GM18511 (cell line): ENCODE results near the gene MAPK8.

Experiments
- ATAC-seq: cut with Tn5 transposase; IDR thresholded peaks from one replicate; pipeline ENCODE4 v1.9.1; 2021; ENCODE audit warnings: mild to moderate bottlenecking, moderate library complexity; ENCODE audit not compliant: unreplicated experiment

Gene MAPK8

GRCh38 chr10:48459270-48460150 lies 153.0 kb downstream of the MAPK8 start:
- ATAC-seq = peak; percentile 45

DNA sequence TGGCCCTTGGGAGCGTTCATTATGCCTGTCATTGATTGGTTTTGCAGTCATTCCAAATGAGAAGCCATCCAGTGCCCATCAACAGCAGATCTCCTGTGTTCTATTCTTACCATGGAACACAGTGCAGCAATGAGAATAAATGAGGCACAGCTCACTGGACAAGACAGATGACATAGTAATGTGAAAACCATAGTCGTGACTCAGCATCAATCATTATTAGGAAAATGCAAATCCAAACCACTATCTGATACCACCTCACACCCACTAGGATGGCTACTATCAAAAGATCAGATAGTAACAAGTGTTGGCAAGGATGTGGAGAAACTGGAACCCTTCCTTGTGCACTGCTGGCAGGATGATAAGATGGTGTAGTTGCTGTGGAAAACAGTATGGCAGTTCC lies 153.7 kb downstream of the MAPK8 start:
- no peak for ATAC-seq

DNA sequence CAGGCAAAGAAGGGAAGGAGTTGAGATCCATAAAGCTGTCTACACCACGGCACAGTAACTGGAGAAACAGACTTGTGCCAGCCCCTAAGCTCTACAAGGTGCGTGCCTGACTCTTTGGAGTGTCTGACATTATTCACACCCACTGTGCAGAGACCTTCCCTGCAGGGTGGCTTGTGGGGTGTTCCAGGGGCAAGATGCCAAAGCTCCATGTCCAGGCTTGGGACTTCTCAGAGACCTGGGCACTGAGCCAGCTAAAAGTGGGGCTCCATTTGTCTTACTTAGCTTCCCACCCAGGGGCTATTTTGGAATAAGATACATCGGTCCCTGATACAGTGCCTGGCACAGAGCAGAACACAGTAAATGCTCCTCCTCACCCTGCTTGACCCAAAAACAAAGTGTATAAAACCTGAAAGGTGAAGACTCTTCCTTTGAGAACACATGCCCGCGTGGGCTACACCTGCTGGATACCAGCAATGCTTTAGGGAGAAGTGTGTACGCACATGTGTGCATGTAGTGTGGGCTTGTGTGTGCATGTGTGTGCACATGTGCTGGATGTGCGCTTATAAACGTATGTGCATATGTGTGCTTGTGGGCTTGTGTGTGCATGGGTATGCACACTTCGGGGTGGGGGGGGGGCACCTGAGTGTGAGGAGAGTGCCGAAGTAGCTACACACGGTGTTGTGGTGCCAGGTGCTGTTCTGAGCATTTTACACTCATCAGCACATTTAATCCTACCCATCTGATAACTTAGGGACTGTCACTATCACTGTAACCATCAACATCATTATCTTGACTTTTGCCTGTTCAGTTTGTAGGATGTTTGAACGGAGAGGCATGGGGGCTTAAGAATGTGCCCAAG lies 155.4 kb downstream of the MAPK8 start:
- ATAC-seq = no peak

DNA sequence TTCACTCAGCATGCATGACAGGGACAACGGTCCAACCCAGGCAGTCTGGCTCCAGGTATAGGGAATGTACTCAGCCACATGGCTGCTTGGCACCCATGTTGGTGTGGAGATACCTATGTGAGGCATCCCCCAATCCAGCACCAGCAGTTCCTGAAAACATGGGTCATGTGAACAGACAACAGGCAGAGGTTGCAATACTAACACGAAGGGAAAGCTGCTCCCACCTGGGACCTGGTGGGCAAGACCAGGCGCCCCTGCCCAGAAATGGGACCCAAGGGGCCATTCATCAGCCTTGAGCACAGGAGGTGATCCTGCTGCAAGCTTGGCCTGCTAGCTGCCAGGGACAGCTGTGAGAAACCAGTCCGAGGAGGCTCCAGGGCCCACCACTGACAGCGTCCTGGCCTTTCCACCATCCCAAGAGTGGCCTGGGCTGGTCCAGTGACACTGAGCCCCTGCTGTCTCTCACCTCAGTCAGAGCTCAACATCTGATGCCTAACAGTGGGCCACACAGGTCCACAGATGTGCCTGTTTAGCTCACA lies 156.1 kb downstream of the MAPK8 start:
- ATAC-seq = no peak

- ATAC-seq = no peak
These were observed 157.0 kb downstream of the MAPK8 start for GRCh38 chr10:48463318-48464003.

DNA sequence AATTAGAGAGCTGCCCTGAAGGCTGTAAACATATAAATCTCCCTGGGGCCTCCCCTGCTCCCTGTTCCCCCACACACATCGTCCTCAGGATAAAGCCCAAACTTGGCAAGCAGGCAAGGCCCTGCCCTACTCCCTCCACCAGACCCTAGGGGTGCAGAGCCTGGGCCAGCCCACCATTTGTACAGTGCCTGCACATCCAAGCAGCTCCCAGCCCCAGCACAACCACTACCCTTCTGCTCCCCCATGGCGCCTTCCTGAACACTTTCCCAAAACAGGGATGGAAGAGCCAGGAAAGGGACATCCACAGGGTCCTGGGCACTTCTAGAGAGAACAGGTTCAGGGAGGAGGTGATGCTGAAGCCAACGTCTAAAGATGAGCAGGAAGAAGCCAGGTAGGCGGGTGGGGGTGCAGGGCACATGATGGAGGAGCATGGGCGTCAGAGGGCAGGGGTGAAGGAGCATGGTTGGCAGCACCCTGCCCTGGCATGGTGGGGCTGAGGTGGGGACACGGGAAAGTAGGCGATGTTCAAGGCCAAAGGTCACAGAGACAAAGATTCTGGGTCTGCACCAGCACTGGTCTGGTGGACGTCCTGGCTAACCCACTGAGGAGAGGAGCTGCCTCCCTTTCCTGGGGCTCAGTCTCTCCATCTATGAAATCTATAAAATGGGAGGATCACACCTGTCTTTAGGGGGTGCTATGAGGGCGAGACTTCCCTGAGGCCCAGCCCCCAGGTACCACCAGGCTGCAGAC lies 157.8 kb downstream of the MAPK8 start:
- ATAC-seq = no peak

DNA sequence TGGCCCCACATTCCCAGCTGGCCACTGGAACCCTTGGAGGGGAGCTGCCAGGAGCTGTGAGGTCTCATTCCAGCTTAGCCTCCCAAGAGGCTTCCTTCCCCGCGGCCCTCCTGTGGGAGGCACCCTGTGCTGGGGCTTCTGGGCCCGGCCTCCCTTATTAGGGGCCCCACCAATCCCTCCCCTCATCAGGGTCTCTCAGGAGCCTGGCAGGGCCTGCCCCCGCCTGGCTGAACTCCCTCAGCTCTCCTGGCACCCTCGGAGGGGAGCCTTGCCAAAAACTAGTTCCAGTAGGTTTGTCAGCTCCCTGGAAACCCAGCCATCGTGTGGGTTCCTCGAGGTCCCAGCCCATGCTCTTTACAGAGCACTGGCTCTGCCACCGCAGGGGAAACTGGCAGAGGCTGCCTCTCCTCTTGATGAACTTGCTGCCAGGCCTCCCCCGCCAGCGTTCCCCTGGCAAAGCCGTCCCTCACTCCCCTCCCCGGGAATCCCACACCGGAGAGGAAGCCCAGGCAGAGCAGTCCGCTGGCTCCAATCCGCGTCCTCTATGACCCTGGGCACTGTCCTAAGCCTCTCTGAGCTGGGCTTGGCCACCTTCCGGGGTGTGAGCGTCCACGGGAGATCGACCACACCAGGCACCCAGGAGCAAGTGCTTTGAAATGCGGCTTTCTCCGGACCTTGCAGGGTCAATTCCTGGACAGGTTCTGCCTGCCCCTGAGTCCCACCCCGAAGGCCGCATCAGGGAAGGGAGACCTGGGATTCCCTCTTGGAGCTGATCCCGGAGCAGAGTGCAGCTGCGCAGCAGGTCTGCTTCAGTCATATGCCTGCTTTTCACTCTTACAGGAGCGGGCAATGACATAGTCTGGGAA lies 158.6 kb downstream of the MAPK8 start:
- ATAC-seq = no peak

- no peak for ATAC-seq
These were observed 159.5 kb downstream of the MAPK8 start for GRCh38 chr10:48465860-48466521.

GRCh38 chr10:48466611-48467240 lies 160.2 kb downstream of the MAPK8 start:
- no peak for ATAC-seq

- no peak for ATAC-seq
These were observed 161.2 kb downstream of the MAPK8 start for GRCh38 chr10:48467669-48468068.

DNA sequence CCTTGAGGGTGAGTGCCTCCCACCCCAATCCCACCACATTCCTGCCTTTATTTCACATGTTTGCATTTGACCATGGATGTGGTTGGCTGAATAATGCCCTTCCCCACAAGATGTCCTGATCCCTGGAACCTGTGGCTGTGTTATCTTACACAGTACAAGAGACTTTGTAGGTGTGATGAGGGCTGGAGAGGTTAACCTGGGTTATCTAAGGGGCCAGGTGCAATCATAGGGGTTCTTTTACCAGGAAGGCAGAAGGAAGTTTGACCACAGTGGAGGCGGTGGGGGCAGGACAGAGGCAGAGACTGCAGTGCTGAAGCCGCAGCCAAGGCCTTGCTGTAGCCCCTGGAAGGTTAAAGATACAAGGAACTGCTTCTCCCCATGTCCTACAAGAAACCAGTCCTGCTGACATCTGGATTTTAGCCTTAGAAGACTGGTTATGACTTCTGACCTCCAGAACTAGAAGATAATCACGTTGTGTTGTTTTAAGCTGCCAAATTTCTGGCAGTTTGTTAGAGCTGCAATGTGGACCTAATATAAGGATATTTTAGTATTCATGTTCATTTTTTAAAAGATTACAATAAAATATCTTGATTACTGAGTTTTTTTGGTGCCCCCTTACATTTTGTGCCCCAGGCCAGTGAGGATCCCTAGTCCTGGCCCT lies 161.8 kb downstream of the MAPK8 start:
- no peak for ATAC-seq

DNA sequence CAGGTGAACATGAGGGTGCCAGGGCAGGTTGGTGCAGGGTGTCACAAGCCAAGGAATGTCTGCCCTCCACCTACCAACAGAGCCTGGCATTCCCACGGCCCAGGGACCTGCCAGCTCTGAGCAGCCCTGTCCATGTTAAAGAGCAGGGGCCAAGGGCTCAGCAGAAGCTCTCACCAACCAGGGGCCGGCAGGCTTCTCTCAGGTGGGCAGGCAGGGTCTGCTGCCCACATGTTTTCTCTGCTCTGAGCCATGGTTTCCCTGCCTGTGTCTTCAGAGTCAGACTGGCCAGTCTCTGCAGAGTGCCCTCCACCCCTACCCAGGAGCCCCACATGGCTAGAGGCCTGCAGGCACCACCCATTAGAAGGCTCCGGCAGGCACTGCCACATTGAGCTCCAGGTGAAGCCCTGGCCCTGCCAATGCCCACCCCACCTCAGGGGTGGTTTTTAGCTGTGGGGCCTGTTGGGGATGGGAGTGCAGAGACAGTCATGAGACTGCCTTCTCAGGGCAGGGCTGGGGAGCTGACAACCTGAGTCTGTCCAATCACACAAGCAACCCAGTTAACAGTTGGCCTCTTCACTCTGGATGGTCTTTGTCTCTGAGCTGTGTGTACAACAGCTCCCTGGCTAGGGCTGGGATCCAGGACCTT lies 162.5 kb downstream of the MAPK8 start:
- ATAC-seq = no peak

DNA sequence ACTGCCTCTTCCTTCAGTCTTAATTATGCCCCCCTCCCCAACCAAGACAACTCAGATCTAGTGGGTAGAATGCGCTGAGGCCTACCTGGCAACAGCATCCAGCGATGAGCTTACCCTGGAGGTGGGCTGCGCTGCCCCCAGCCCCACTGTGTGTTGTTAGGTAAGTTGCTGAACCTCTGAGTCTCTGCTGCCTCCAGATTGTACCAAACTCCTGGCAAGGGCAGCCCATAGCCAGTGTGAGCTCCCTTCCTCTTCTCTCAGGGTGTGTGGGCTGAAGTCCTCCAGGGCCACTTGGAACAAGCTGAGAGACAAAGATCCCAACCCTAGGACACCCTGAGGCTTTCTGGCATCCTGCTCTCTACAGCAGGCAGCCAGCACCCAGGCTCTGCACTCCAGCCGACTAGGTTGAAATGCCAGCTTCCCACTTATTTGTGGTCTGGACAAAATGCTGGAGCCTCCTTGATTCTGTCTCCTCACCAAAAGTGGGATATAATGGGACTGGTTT lies 163.1 kb downstream of the MAPK8 start:
- no peak for ATAC-seq

DNA sequence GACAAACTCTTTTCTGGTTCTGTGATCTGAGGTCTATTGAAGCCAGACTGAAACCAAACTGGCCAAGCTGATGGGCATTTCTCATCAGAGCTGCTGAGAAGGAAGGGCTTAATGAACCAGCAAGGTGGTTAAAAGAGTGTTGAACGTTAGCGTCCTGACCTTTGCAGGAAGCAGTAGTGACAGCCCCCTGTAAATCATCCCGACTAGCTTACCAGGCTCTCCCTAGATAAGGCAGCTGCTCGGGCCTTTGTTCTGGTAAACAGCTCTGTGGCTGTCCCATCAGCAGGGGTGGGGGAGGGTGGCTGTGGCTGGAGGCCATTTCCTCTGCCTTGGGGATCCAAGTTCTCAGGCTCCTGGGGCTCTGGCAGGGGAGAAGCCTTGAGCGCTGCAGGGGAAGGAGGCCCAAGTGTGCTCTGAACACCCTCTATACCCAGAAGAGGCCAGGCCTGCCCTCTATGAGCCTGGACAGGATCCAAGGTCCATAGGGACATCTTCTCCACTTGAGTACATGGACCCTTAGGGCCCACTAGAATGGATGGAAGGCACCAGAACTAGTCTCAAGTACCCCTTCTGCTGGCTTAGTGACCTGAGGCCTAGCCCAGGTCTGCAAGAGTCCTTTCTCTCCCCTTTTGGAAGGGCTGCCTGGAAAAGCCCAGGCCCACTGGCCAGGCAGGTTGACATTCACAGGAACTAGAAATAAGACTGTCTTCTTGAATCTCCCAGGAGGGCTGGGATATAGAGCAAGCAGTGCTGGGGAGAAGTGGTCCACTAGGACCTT lies 163.8 kb downstream of the MAPK8 start:
- ATAC-seq = no peak

GRCh38 chr10:48470893-48471805 lies 164.7 kb downstream of the MAPK8 start:
- ATAC-seq = no peak
